Choroid plexus epithelial cell (primary cell): ENCODE results near the gene TNFRSF17.

ENCODE experiments used
- DNase-seq: peaks from one replicate; pipeline ENCODE4 v3.0.0-alpha.2; 2010; ENCODE audit warnings: low read depth
- H3K4me3 ChIP-seq: 2 replicates; pipeline ENCODE4 v1.5.1; 2011; ENCODE audit warnings: low read depth, mild to moderate bottlenecking, control low read depth, low read length, moderate library complexity
- CTCF ChIP-seq: conservative IDR thresholded peaks from 2 replicates; pipeline ENCODE4 v1.5.1; 2011; ENCODE audit warnings: low read depth, mild to moderate bottlenecking, control low read depth, inconsistent platforms, low read length, moderate library complexity

TNFRSF17 gene

GRCh38 chr16:11986521-11987057 is 21.6 kb downstream of the TNFRSF17 start:
- TF ChIP-seq CTCF = no peak
- no peak overlapping the region for H3K4me3 ChIP-seq
- DNase-seq = peak; percentile 72

- no peak overlapping the region for H3K4me3 ChIP-seq
- DNase-seq = no peak
- no peak for TF ChIP-seq CTCF
These were observed 23.4 kb downstream of the TNFRSF17 start for GRCh38 chr16:11988258-11988978.

DNA sequence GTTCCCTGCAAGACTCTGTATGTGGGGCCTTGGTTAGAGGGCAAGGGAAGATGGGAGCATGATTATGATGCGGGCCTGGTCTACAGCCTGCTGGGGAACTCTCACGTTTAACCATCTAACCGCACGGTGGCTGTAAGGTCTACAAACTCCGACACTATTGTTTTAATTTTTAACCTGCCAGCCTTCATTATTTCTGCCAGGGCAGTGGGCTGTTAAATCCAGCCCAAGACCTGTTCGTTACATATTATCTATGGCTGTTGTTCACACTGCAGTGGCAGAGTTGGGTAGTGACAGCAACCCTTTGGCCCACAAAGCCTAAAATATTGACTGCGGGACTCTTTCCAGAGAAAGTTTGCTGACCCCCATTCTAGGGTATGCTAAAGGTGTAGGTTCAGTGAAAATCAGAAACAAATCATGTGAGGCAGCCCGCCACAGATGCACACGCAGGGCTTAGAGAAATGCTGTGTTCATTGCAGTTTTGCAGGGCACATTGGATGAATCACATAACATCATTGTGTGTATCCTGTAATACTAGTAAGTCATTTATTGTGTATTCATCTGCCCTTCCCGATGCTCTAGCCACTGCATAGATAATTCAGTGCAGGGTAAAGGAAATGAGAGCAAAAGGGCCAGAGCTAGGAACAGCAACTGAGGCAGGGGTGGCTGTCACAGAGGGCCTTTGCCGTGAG is 25.8 kb downstream of the TNFRSF17 start:
- no peak for DNase-seq
- TF ChIP-seq CTCF = no peak
- no peak overlapping the region for H3K4me3 ChIP-seq

DNA sequence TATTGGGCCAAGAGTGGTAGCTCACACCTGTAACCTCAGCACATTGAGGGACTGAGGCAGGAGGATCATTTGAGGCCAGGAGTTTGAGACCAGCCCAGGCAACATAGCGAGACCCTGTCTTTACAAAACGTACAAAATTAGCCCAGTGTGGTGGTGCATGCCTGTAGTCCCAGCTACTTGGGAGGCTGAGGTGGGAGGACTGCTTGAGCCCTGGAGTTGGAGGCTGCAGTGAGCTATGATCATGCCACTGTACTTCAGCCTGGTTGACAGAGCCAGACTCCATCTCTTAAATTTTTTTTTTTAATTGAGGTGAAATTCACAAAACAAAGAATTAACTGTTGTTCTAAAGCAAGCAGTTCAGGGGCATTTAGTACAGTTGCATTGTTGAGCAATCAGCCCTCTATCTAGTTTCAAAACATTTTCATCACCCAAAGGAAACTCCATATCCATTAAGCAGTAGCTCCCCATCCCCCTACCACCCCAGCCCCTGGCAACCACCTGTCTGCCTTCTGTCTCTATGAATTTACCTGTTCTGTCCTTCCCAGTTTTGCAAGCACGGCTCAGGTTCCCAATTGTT is 27.1 kb downstream of the TNFRSF17 start:
- H3K4me3 ChIP-seq = no peak overlapping the region
- no peak for TF ChIP-seq CTCF
- DNase-seq = no peak

- DNase-seq = no peak
- no peak for TF ChIP-seq CTCF
- H3K4me3 ChIP-seq = no peak overlapping the region
These were observed 27.8 kb downstream of the TNFRSF17 start for GRCh38 chr16:11992586-11993524.

- H3K4me3 ChIP-seq = no peak overlapping the region
- DNase-seq = no peak
- TF ChIP-seq CTCF = no peak
These were observed 29.4 kb downstream of the TNFRSF17 start for GRCh38 chr16:11994143-11995119.
